B cell (primary cell): Measurements from ENCODE around the gene MYMX. TPM values are rescaled to one million over a fixed set of nuclear protein-coding genes. Genes with fewer than 3 reads are reported as not detected.

ENCODE experiments used
- ATAC-seq: fragments of 200-7000 bp; cut with Tn5 transposase; one replicate; pipeline ENCODE4 v1.10.0; 2021; ENCODE audit warnings: low read depth, mild to moderate bottlenecking, moderate number of reproducible peaks, moderate library complexity
- CTCF ChIA-PET: fragments of 350-600 bp; sonication (Branson Sonifier 250); formaldehyde crosslinking; loops from one replicate; lab custom pipeline; 2021; ENCODE audit warnings: antibody characterized with exemption, inconsistent platforms; lab: Charles Lee
- POLR2A ChIA-PET: fragments of 350-600 bp; sonication (Branson Sonifier 250); formaldehyde crosslinking; loops from one replicate; lab custom pipeline; 2021; ENCODE audit warnings: antibody characterized with exemption; lab: Charles Lee
- DNase-seq: peaks from one replicate; pipeline ENCODE4 v3.0.0; 2013
- H2AFZ ChIP-seq: 2 replicates; pipeline ENCODE4 v1.6.1; 2012; ENCODE audit warnings: mild to moderate bottlenecking, low read depth, low read length; ENCODE audit not compliant: insufficient read depth, poor library complexity, severe bottlenecking
- H3K27ac ChIP-seq, 2 donors: 1 replicate in 1 of 2; 2 replicates in 1 of 2; pipeline ENCODE4 v1.5.1; 2012 to 2013; ENCODE audit warnings: low read length in 2 of 2, mild to moderate bottlenecking in 2 of 2, moderate library complexity in 1 of 2
- H3K27me3 ChIP-seq, 4 experiments: fragments of 200-600 bp in 1 of 4; sonication (generic) in 1 of 4; replicated peaks in 1 of 4; 1 replicate in 2 of 4; 2 replicates in 2 of 4; pipeline versions ENCODE4 v1.6.1 to v1.7.0; 2013 to 2016; ENCODE audit warnings: low read length in 3 of 4, mild to moderate bottlenecking in 2 of 4, mixed read lengths in 1 of 4, moderate library complexity in 1 of 4; ENCODE audit not compliant: insufficient read depth in 4 of 4, control insufficient read depth in 3 of 4; ENCODE audit errors: control extremely low read depth in 1 of 4
- H3K36me3 ChIP-seq, 2 experiments: replicated peaks in 1 of 2; 1 replicate in 1 of 2; 2 replicates in 1 of 2; pipeline versions ENCODE4 v1.6.1 to v1.7.1; 2013; ENCODE audit warnings: low read length in 1 of 2; ENCODE audit not compliant: insufficient read depth in 2 of 2, control insufficient read depth in 1 of 2; ENCODE audit errors: control extremely low read depth in 1 of 2, extremely low read depth in 1 of 2
- H3K4me1 ChIP-seq, 2 donors: fragments of 200-600 bp in 1 of 2; sonication (generic) in 1 of 2; 1 replicate in 1 of 2; 2 replicates in 1 of 2; pipeline versions ENCODE4 v1.5.1 to v1.6.1; 2013 to 2017; ENCODE audit warnings: low read length in 2 of 2; ENCODE audit not compliant: control insufficient read depth in 2 of 2, insufficient read depth in 2 of 2
- H3K4me2 ChIP-seq: replicated peaks from 2 replicates; pipeline ENCODE3; 2012; ENCODE audit warnings: mild to moderate bottlenecking, low read depth, low read length; ENCODE audit not compliant: poor library complexity, severe bottlenecking
- H3K4me3 ChIP-seq, 5 experiments: fragments of 200-600 bp in 1 of 5; sonication (generic) in 1 of 5; 1 replicate in 3 of 5; 2 replicates in 2 of 5; pipeline versions ENCODE4 v1.5.1 to v1.7.0; 2011 to 2016; ENCODE audit warnings: low read length in 4 of 5, mild to moderate bottlenecking in 4 of 5, low read depth in 2 of 5, control low read depth in 1 of 5, moderate library complexity in 1 of 5; ENCODE audit not compliant: insufficient read depth in 1 of 5; ENCODE audit errors: control extremely low read depth in 1 of 5, extremely low read depth in 1 of 5
- H3K79me2 ChIP-seq: fragments of 200-600 bp; sonication (generic); one replicate; pipeline ENCODE4 v1.6.0; 2016; ENCODE audit warnings: low read length; ENCODE audit not compliant: control insufficient read depth, insufficient read depth
- H3K9ac ChIP-seq: fragments of 200-600 bp; sonication (generic); 2 replicates; pipeline ENCODE4 v1.6.1; 2017; ENCODE audit warnings: mild to moderate bottlenecking, low read length, moderate library complexity
- H3K9me3 ChIP-seq, 3 donors: one replicate each; pipeline versions ENCODE4 v1.6.1 to v1.7.1; 2013; ENCODE audit warnings: low read length in 2 of 3; ENCODE audit not compliant: control insufficient read depth in 2 of 3, insufficient read depth in 1 of 3; ENCODE audit errors: control extremely low read depth in 1 of 3
- H4K20me1 ChIP-seq: 2 replicates; pipeline ENCODE4 v1.6.0; 2012; ENCODE audit warnings: mild to moderate bottlenecking, low read length; ENCODE audit not compliant: insufficient read depth, control insufficient read depth, poor library complexity, severe bottlenecking
- H3K27ac Mint-ChIP-seq: one replicate; pipeline ENCODE4 v1.8.0; 2021; ENCODE audit warnings: mixed read lengths
- H3K27me3 Mint-ChIP-seq: one replicate; pipeline ENCODE4 v1.8.0; 2021; ENCODE audit warnings: mixed read lengths
- H3K4me1 Mint-ChIP-seq: one replicate; pipeline ENCODE4 v1.8.0; 2021; ENCODE audit warnings: mixed read lengths
- H3K4me3 Mint-ChIP-seq: one replicate; pipeline ENCODE4 v1.8.0; 2021; ENCODE audit warnings: mixed read lengths
- H3K9me3 Mint-ChIP-seq: one replicate; pipeline ENCODE4 v1.8.0; 2022; ENCODE audit warnings: mixed read lengths; ENCODE audit not compliant: insufficient read depth
- CTCF ChIP-seq: fragments of 200-600 bp; IDR thresholded peaks from one replicate; pipeline ENCODE4 v1.8.0; 2022; ENCODE audit warnings: antibody characterized with exemption, mild to moderate bottlenecking
- EZH2 ChIP-seq: IDR thresholded peaks from 2 replicates; pipeline ENCODE4 v1.6.1; 2012; ENCODE audit warnings: borderline replicate concordance, low read depth, mild to moderate bottlenecking, moderate library complexity, low read length; ENCODE audit not compliant: insufficient read depth, poor library complexity, severe bottlenecking
- WGBS: methylation state at CpG from one replicate; pipeline ENCODE4 v1.1.5; 2013; ENCODE audit warnings: missing lambda C conversion rate; ENCODE audit not compliant: insufficient coverage; 5-methylcytosine and 5-hydroxymethylcytosine counted together
- intact Hi-C: fragments of 100-400 bp; cut with micrococcal nuclease; formaldehyde crosslinking; loops from one replicate; pipeline ENCODE4 v1.10.0; 2022
- polyA plus RNA-seq: library from polyadenylated mRNA; depleted of rRNA; stranded (reverse); fragments of >200 nt; gene quantifications from 2 replicates; pipeline ENCODE4 v1.2.3, GENCODE V29; 2012
- total RNA-seq, 2 donors: library from RNA; stranded (reverse); fragments of 120-200 nt in 1 of 2; gene quantifications; 1 replicate in 1 of 2; 2 replicates in 1 of 2; pipeline versions ENCODE4 v1.2.3 to v1.2.4, GENCODE V29; 2013 to 2022

The MYMX gene
- total and polyA plus RNA-seq, 2 donors (not counting 1 experiment from before 2014, with no cell fraction given) = not detected

GRCh38 chr6:44263354-44264100, 46.8 kb downstream of the MYMX start:
- H3K9me3 ChIP-seq = no peaks in the 10 kb centered on the region
- H3K27ac ChIP-seq = peak overlapping the region; percentile 96 to 98
- POLR2A ChIA-PET = interaction anchor here (0.9 to 7.9 kb wide), 6 partner anchors 9 to 87 kb away, joined by 3 to 105 read pairs (median 8); partner anchors contain the start of gene HSP90AB1
- DNase-seq = peak; percentile 88
- ATAC-seq = peak; percentile 6
- peak overlapping the region; percentile 100 for H3K27ac Mint-ChIP-seq
- peaks cover 74% of the 10 kb centered on the region for H3K4me1 Mint-ChIP-seq
- CTCF ChIA-PET = interaction anchor here (0.9 to 2.8 kb wide), 13 partner anchors 8 to 112 kb away, joined by 3 to 20 read pairs (median 7); partner anchors contain the start of genes HSP90AB1 and SLC29A1
- peak overlapping the region; percentile 94 to 99 (median 98) for H3K4me3 ChIP-seq
- peaks cover 0 to under 1% (median 0%) of the 10 kb centered on the region in 4 experiments for H3K27me3 ChIP-seq
- WGBS = 3% methylated on average over 6 of the region's 9 CpGs
- peaks cover 4 to 45% of the 10 kb centered on the region in 2 experiments for H3K36me3 ChIP-seq
- TF ChIP-seq EZH2 (no peak), CTCF (no peak)
- intact Hi-C loops = loop anchor here (1.0 to 5.0 kb wide), 3 partner anchors 17 to 1091 kb away; partner anchors contain the start of genes MRPL14, SRF and TMEM63B
- H3K27me3 Mint-ChIP-seq = no peaks in the 10 kb centered on the region
- H3K4me1 ChIP-seq = peaks cover 57 to 72% of the 10 kb centered on the region in 2 donors
- no peaks in the 10 kb centered on the region for H3K9me3 Mint-ChIP-seq
- H3K4me3 Mint-ChIP-seq = peak overlapping the region; percentile 100
- peak overlapping the region; percentile 93 for H3K9ac ChIP-seq
- H2AFZ ChIP-seq = no peak overlapping the region
- H4K20me1 ChIP-seq = peaks cover 27% of the 10 kb centered on the region
- H3K79me2 ChIP-seq = peaks cover 53% of the 10 kb centered on the region
- H3K4me2 ChIP-seq = peak overlapping the region; percentile 95
